ENCODE measurements around the gene KHNYN. TPM values are rescaled to one million over a fixed set of nuclear protein-coding genes. Genes with fewer than 3 reads are reported as not detected.
A peak's percentile ranks its signal among the peaks of the same experiment; 100 is the strongest.
"Not testable (repeated sequence)": the region's sequence is repeated elsewhere in the genome, so short reads cannot be mapped to it uniquely, and the experiment has no call there.

Gene KHNYN
- total RNA-seq, result 43.2 and 47.4 TPM in 2 replicates

GRCh38 chr14:24429395-24430142 is at the start of gene KHNYN, which contains the start of gene CBLN3:
TSS of gene KHNYN (plus strand) at chr14:24429954. CDS start at chr14:24430731, 777 bp downstream.
TSS of gene CBLN3 (minus strand) at chr14:24429668. CDS start at chr14:24429054, 614 bp downstream.
- DNase-seq (ENCODE audit: low read depth), result peak; percentile 93
- peak within 1 kb of the TSS; percentile 69 for H3K4me3 ChIP-seq (ENCODE audit: low read depth, low read length)
- TF ChIP-seq CTCF (IDR thresholded peaks at IDR 0.05; ENCODE audit: insufficient read depth, low read depth, low read length), result no peak

- H3K4me3 ChIP-seq (ENCODE audit: low read depth, low read length), result no peak overlapping the region
- no peak for TF ChIP-seq CTCF (IDR thresholded peaks at IDR 0.05; ENCODE audit: insufficient read depth, low read depth, low read length)
- DNase-seq (ENCODE audit: low read depth), result no peak
These were observed 48.2 kb upstream of the KHNYN start for GRCh38 chr14:24381363-24382063.

- no peak overlapping the region for H3K4me3 ChIP-seq (ENCODE audit: low read depth, low read length)
- DNase-seq (ENCODE audit: low read depth), result no peak
- no peak for TF ChIP-seq CTCF (IDR thresholded peaks at IDR 0.05; ENCODE audit: insufficient read depth, low read depth, low read length)
These were observed 47.7 kb upstream of the KHNYN start for GRCh38 chr14:24382064-24382371.

- TF ChIP-seq CTCF (IDR thresholded peaks at IDR 0.05; ENCODE audit: insufficient read depth, low read depth, low read length), result no peak
- DNase-seq (ENCODE audit: low read depth), result no peak
- H3K4me3 ChIP-seq (ENCODE audit: low read depth, low read length), result no peak overlapping the region
These were observed 45.6 kb upstream of the KHNYN start for GRCh38 chr14:24384169-24384568.

- no peak for DNase-seq (ENCODE audit: low read depth)
- TF ChIP-seq CTCF (IDR thresholded peaks at IDR 0.05; ENCODE audit: insufficient read depth, low read depth, low read length), result no peak
- H3K4me3 ChIP-seq (ENCODE audit: low read depth, low read length), result no peak overlapping the region
These were observed 44.2 kb upstream of the KHNYN start for GRCh38 chr14:24385524-24385923.

- TF ChIP-seq CTCF (IDR thresholded peaks at IDR 0.05; ENCODE audit: insufficient read depth, low read depth, low read length), result no peak
- H3K4me3 ChIP-seq (ENCODE audit: low read depth, low read length), result no peak overlapping the region
These were observed 42.8 kb upstream of the KHNYN start for GRCh38 chr14:24387009-24387345.

GRCh38 chr14:24387579-24387978 is 42.2 kb upstream of the KHNYN start:
- not testable (repeated sequence) for DNase-seq (ENCODE audit: low read depth); H3K4me3 ChIP-seq (ENCODE audit: low read depth, low read length)

More at GRCh38 chr14:24387009-24387345, 42.8 kb upstream of the KHNYN start:
- DNase-seq (ENCODE audit: low read depth), result no peak

Measured in fibroblast of villous mesenchyme (primary cell).